HG02571 (cell line): Measurements from ENCODE around the gene ASB2.

ENCODE experiments used
- ATAC-seq: cut with Tn5 transposase; IDR thresholded peaks from one replicate; pipeline ENCODE4 v1.9.1; 2021; ENCODE audit warnings: mild to moderate bottlenecking, moderate library complexity; ENCODE audit not compliant: unreplicated experiment

ASB2 gene

DNA sequence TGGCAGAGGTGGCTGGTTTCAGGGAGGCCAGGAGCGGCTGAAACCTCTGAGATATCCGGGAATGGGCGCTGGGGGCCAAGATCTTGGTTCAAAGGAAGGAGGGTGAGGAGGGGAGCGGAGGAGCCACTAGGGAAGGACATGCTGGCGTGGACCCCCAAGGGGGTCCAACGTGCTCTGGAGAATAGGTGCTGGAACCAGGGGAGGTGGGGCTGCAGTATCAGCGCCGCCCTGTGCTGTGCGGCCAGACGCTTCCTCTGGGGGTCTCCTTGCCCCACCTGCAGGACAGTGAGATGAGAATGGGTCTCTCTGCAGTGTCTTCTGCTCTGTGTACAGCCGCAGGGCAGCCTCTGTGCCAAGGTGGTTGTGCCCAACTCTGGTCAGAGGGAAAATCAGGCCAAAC is 46.7 kb downstream of the ASB2 start:
- ATAC-seq, result no peak

- ATAC-seq, result no peak
Measured at GRCh38 chr14:93929048-93929535, 47.3 kb downstream of the ASB2 start.

- ATAC-seq, result no peak
Measured at GRCh38 chr14:93928184-93929047, 48.0 kb downstream of the ASB2 start.

DNA sequence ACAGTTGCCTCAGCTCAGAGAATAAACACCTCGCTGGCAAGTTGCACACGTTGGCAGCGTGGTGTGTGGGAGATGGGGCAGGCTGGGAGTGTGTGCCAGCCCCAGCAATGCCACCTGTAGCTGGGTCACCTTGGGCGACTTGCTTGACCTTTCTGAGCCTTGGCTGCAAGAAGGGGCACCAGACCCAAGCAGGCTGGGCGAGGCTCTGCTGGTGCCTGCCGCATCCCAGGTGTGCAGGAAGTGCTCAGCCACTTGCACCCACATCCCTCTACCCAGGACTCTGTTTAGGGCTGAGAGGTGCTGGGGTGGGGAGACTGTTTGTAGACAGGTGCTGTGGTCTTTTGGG is 48.6 kb downstream of the ASB2 start:
- ATAC-seq, result no peak

GRCh38 chr14:93926873-93927799 is 49.2 kb downstream of the ASB2 start, which contains the start of gene FAM181A:
Gene FAM181A, plus strand, starts transcription at chr14:93927344. Its CDS starts 942 bp downstream, at chr14:93928286.
- ATAC-seq, result no peak

GRCh38 chr14:93926245-93926872 is 50.0 kb downstream of the ASB2 start:
- no peak for ATAC-seq

- no peak for ATAC-seq
Measured at GRCh38 chr14:93925374-93925895, 50.9 kb downstream of the ASB2 start.

DNA sequence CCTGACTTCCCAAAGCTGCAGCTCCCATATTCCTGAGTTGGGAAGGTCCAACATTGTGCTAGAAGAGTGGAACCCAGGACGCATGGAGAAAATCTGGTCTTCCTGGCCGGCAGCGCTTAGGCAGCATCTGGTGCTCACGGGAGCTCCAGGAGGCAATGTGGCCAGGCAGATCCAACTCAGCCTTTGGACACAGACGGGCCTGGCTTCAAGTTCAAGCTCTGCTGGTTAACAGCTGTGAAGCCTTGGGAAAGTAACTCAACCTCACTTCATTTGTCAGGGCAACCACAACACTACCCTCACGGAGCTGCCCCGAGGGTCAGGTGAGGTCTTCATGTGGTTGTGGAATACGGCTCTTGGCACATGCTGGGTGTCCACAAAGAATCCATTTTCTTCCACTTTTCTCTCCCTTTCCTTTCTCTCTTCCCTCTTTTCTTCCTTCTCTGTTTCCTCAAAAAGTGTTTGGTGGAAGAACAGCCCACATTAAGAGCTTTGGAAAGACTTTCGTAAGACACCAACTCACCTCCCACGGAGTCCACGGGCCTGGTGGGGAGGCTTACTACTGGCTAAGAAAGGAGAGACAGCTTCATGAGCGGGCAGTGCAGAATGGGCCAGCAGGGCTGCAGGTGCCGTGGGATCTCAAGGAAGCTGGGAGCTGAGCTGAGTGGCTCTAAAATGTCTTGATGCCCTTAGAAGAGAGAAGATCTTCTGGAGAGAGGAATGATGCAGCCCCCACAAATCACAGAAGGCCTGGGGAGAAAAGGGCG is 51.6 kb downstream of the ASB2 start:
- no peak for ATAC-seq

DNA sequence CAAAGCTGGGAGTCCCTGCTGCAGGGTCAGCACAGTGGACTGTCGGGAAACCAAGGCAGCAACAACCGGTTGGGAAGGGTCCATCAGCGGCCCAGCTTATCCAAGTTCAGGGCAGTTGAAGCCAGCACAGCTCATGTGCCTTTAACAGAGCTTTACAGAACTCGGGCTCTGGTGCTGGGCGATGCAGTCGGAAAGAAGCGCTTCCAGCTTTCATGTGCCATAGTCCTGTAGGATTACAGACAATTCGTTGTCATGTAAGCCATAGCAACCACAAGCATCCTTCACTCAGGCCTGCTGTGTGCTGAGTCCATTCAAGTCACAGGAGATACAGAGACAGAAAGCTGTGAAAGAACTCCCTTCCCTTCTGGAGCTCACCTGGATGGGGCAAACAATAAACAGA is 52.7 kb downstream of the ASB2 start:
- no peak for ATAC-seq

GRCh38 chr14:93921001-93921806 is 55.2 kb downstream of the ASB2 start:
- no peak for ATAC-seq

DNA sequence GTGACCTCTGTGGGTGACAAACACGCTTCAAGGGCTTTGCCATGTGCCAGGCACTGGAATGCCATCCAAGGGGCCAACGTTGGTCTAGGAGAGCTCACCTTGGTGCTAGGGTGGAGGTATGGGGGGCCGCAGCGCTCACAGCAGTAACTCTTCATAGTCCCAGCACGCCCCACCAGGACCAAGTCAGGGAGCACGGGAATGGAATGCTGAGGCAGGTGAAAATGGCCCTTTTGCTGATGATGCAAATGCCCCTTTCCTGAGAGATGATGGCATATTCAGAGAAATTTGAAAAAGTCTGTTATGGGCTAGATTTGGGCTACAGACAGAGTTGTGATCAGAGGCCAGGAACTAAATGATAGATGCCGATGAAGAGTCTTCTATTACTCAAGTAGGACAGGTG is 59.2 kb downstream of the ASB2 start:
- ATAC-seq, result no peak

DNA sequence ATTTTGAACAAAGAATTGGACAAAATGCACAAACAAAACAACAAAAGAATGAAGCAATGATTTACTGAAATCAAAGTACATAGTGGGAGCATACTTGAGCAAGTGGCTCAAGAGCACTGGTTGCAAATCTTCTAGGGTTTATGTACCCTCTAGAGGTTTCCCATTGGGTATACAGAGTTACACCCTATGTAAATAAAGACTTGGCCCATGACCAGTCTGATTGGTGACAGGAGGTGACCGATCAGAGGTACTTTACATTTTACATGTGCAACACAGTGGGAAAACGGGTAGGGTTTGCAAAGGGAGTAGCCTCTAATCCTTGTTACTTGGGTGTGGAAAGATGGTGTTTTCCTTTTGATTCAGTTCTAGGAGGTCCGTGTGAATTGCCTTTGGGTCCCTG is 59.9 kb downstream of the ASB2 start:
- no peak for ATAC-seq

- ATAC-seq, result no peak
Measured at GRCh38 chr14:93915800-93916199, 60.6 kb downstream of the ASB2 start.

DNA sequence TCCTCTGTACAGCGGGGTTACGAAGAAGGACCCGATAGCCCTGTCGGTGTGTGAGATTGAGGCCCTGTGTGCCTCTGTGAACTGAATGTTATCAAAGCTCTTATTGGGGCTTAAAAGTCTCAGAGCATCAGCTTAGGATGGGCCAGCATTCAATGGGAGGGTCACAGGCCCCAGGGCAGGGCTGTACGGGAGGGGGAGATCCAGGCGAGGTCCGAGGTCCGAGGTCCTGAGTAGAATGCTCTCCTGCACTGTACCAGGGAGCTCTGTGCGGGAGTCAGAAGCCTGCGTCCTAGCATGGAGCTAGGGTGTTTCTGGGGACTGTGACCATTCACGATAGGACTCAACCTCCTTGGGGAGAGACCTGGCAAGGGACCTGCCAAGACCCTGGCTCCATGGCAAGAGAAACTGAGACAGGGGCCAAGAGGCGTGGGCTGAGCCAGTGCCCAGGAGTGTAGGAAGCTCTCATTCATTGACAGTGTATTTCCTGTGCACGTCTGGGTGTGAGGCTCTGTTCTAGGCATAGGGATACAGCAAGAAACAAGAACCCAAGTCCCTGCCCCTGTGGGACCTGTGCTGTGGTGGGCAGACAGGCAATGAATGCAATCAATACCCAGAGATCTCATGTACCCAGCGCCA is 61.2 kb downstream of the ASB2 start:
- ATAC-seq, result no peak

- ATAC-seq, result no peak
Measured at GRCh38 chr14:93914278-93914677, 62.1 kb downstream of the ASB2 start.

DNA sequence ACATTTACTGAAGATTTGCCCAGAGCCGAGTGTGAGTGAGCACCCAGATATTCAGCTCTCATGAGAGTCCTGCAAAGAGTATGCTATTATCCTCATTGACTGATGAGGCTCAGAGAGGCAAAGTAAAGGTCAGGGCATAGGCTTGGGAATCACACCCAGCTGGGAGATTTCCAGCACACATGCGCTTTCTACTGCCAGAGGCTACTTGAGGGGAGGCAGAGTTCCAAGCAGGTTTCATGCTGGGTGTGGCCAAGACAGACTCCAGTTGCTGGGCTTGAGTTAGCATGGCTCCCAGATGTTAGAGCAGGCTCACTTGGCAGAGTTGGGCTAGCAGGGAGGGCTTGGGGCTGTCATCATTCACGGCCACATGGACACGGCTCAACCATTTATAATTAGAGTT is 63.6 kb downstream of the ASB2 start:
- ATAC-seq, result no peak

GRCh38 chr14:93911975-93912615 is 64.3 kb downstream of the ASB2 start:
- no peak for ATAC-seq

DNA sequence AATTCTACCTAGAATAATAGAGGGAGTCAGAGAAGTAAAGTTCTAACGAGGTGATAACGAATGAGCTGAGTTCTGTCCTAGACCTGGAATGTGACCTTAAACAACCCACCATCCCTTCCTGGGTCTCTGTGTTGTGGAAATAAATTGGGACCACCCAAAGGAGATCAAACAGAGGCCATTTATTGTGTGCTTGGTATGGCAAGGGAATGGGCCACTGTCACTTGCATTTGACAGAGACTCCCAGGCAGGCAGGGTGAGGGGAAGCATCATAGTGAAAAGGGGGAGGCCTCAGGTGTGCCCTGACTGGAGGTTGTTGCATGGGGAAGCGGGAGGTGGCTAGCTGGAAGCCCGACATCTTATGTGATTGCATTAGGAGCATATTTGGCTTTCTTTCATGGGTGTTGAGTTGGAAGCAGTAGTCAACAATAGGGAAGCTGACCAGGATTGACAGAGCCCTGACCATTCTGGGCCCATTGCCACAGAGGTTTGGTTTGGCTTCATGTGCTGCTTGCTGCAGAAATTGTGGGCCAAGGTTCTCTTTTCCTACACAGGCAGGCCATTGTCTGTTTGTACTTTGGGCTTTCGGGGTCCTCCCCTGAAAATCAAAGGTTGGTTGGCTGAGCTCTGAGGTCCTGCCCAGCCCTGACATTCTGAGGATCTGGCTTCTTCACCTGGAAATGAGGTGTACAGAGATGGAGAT is 66.8 kb downstream of the ASB2 start:
- ATAC-seq, result no peak
